HCT116 (cell line): ENCODE results near the gene DPYD.

ENCODE experiments used
- CEBPB ChIP-seq: IDR thresholded peaks from 2 replicates; pipeline ENCODE4 v1.6.1; 2012; ENCODE audit warnings: low read depth
- EZH2 ChIP-seq: fragments of 200-600 bp; sonication (generic); IDR thresholded peaks from 2 replicates; pipeline ENCODE4 v1.6.1; 2017; ENCODE audit warnings: antibody characterized with exemption, mixed run types

GRCh38 chr1:97368296-97368695 lies 552.5 kb downstream of the DPYD start:
- TF ChIP-seq EZH2 (no peak), CEBPB (no peak)
